ENCODE results near the gene FTO. TPM values are rescaled to one million over a fixed set of nuclear protein-coding genes. Genes with fewer than 3 reads are reported as not detected.
"Not testable (repeated sequence)": the region's sequence is repeated elsewhere in the genome, so short reads cannot be mapped to it uniquely, and the experiment has no call there.

The FTO gene
- total and polyA plus RNA-seq, 12 donors: 17.8 to 310 (median 156) TPM

DNA sequence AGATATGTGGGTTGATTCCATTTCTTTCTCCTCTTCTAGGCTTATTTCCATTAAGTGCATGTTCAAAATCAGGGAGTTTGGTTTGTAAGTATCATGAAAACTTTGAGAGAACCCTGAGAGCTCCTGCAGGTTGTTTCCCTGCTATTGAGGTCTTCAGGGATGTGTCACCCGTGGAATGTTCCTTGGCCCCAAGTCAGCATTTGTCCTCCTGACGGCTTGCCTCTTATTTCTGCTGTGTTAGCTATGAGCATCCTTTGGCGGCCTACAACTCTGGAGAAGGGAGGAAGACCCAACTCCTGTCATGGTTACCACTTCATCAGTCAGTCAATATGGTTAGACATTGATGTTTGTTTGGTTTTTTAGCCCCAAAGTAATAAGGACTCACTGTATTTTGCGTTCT, 180.8 kb downstream of the FTO start:
- Histone ChIP-seq H3K4me1 (replicated peaks in 1 of 2) (peaks cover 0 to 5% of the 10 kb centered on the region in 2 donors), H3K27ac (no peak overlapping the region), H3K36me3 (replicated peaks in 1 of 2) (peaks cover 0 to 16% of the 10 kb centered on the region in 2 donors), H3K27me3 (no peaks in the 10 kb centered on the region), H3K4me3 (no peak overlapping the region), H3K9me3 (replicated peaks in 1 of 3) (no peaks in the 10 kb centered on the region)
- 91 to 96% (median 95%) methylated on average over 4 of the region's 4 CpGs for WGBS, 4 donors
- no peak for DNase-seq
- intact Hi-C loops (cut with DNase I): loop anchor here in 1 of 2 donors (10.0 kb wide), 1 partner anchor 330 kb away; no protein-coding TSS in a partner anchor
- TF ChIP-seq POLR2A (IDR thresholded peaks at IDR 0.05) (no peak), CTCF (IDR thresholded peaks at IDR 0.05) (no peak)

DNA sequence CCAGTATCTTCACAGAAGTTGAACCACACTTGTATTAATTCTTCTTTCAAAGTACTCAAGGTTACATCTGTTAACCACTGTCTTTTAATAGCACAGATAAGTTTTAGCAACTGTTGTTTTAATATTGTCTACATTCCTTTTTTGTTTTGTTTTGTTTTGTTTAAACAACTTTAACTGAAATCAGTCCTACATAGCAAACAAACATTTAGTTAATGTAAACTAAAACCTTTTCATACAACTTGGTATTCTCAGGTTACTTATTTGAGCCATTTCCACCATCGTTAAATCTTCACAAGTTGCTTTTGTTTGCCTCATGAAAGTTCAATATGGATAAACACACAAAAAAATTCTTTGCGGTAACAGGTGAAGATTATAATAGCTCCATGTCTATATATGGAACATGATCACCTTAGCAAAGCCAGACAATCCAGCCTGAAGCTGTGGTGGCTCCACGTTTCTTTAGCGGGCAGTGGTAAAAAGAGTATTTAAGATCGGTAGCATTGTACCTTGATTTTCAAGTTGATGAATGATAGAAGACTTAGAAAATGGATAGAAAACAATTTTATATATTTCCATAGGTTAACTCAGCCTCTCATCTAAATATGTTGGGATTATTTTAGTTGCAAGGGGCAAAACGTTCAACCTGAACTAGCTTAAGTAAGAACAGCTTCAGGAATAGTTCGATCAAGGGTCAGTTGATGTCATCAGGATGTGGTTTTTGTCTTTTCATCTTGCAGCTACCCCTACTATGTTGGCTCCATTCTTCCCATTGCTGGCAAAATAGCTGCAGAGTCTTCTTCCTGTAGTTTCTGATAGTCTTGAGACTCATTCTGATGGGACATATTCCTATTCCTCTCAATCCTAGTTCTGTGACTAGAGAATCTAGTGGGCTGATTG, 182.8 kb downstream of the FTO start:
- WGBS, 4 donors: 95 to 98% (median 97%) methylated on average over 7 of the region's 7 CpGs
- TF ChIP-seq POLR2A (IDR thresholded peaks at IDR 0.05) (no peak), CTCF (IDR thresholded peaks at IDR 0.05) (no peak)
- peaks cover 0 to 8% of the 10 kb centered on the region in 2 donors for H3K36me3 ChIP-seq (replicated peaks in 1 of 2)
- intact Hi-C loops (cut with DNase I): loop anchor here in 1 of 2 donors (10.0 kb wide), 1 partner anchor 332 kb away; no protein-coding TSS in a partner anchor
- no peaks in the 10 kb centered on the region for H3K4me1 ChIP-seq (replicated peaks in 1 of 2)
- no peaks in the 10 kb centered on the region for H3K9me3 ChIP-seq (replicated peaks in 1 of 3)
- H3K27ac ChIP-seq: no peak overlapping the region
- no peak for DNase-seq
- no peaks in the 10 kb centered on the region for H3K27me3 ChIP-seq
- no peak overlapping the region for H3K4me3 ChIP-seq

DNA sequence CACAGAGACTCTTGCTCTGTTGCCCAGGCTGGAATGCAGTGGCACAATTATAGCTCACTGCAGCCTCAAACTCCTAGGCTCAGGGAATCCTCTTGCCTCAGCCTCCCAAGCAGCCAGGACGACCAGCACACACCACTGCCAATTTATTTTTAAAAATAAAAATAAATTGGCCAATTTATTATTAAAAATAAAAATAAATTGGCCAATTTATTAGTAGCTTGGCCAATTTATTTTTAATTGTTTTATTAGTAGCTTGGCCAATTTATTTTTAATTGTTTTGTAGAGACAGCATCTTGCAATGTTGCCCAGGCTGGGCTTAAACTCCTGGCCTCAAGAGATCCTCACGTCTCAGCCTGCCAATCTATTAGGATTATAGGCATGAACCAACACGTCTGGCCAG, 184.3 kb downstream of the FTO start:
- Histone ChIP-seq H3K27ac (no peak overlapping the region), H3K36me3 (replicated peaks in 1 of 2) (peaks cover 0 to 7% of the 10 kb centered on the region in 2 donors), H3K4me1 (replicated peaks in 1 of 2) (peaks cover 0 to 14% of the 10 kb centered on the region in 2 donors), H3K4me3 (no peak overlapping the region), H3K9me3 (replicated peaks in 1 of 3) (no peaks in the 10 kb centered on the region), H3K27me3 (no peaks in the 10 kb centered on the region)
- intact Hi-C loops (cut with DNase I): loop anchor here in 1 of 2 donors (10.0 kb wide), 1 partner anchor 333 kb away; no protein-coding TSS in a partner anchor
- no peak for TF ChIP-seq CTCF (IDR thresholded peaks at IDR 0.05)
- no peak for TF ChIP-seq POLR2A (IDR thresholded peaks at IDR 0.05)
- no peak for DNase-seq
- 91 to 99% (median 94%) methylated on average over 3 of the region's 3 CpGs for WGBS, 4 donors

DNA sequence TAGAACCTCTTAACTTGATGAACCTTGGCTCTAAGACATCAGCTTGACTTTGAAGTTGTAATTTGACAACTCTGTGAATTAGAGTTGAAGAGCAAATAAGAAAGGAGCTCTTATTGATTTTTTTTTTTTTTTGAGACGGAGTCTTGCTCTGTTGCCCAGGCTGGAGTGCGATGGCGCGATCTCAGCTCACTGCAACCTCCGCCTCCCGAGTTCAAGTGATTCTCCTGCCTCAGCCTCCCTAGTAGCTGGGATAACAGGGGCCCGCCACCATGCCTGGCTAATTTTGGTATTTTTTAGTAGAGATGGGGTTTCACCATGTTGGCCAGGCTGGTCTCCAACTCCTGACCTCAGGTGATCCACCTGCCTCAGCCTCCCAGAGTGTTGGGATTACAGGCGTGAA, 186.9 kb downstream of the FTO start:
- H3K36me3 ChIP-seq (replicated peaks in 1 of 2); H3K27ac ChIP-seq; DNase-seq; H3K9me3 ChIP-seq (replicated peaks in 1 of 3); H3K4me3 ChIP-seq; H3K27me3 ChIP-seq; intact Hi-C loops (cut with DNase I): not testable (repeated sequence)
- peaks cover 8 to 25% of the 10 kb centered on the region in 2 donors for H3K4me1 ChIP-seq (replicated peaks in 1 of 2)
- WGBS, 4 donors: 89 to 99% (median 96%) methylated on average over 8 of the region's 8 CpGs

Data from adrenal gland (tissue), 12 donors.